HEK293 (cell line): Measurements from ENCODE around the gene C1orf226.

Experiments
- GFI1B ChIP-seq: fragments of 450-650 bp; formaldehyde crosslinking; IDR thresholded peaks from 2 replicates; pipeline ENCODE4 v1.5.1; 2016; ENCODE audit warnings: missing biosample characterization, missing genetic modification characterization
- ZBTB7A ChIP-seq: fragments of 450-650 bp; formaldehyde crosslinking; IDR thresholded peaks from 2 replicates; pipeline ENCODE4 v1.5.1; 2016; ENCODE audit warnings: low read depth, missing biosample characterization, missing genetic modification characterization

GRCh38 chr1:162381941-162382750 is 618 bp downstream of the C1orf226 start:
- TF ChIP-seq ZBTB7A (no peak), GFI1B (tag by site-specific recombination) (no peak)
